GM12878 (cell line): ENCODE measurements around the gene NFATC2. TPM values are rescaled to one million over a fixed set of nuclear protein-coding genes. Genes with fewer than 3 reads are reported as not detected.

Source experiments
- ATAC-seq: fragments of 200-7000 bp; cut with Tn5 transposase; 3 replicates; pipeline ENCODE4 v1.9.1; 2020; ENCODE audit warnings: mild to moderate bottlenecking, moderate library complexity
- BruUV-seq: library from RNA; stranded (reverse); fragments of 400-500 nt; replicated peaks from 2 replicates; lab custom pipeline; 2021; lab: Mats Ljungman, UMichigan
- CTCF ChIA-PET: fragments of 300-600 bp; sonication (Branson Sonifier 250); formaldehyde crosslinking; extraction: SDS; loops from one replicate; lab custom pipeline; 2021; ENCODE audit warnings: inconsistent platforms; lab: Yijun Ruan, JAX
- POLR2A ChIA-PET: fragments of 350-600 bp; formaldehyde crosslinking; extraction: SDS; loops from one replicate; lab custom pipeline; 2021; ENCODE audit warnings: inconsistent platforms; lab: Charles Lee
- RAD21 ChIA-PET: fragments of 300-600 bp; sonication (Branson Sonifier 250); formaldehyde crosslinking; loops from one replicate; lab custom pipeline; 2023; ENCODE audit warnings: antibody characterized with exemption; ENCODE audit not compliant: unreplicated experiment; lab: Charles Lee
- SMC1A ChIA-PET: fragments of 300-600 bp; sonication (Branson Sonifier 250); formaldehyde crosslinking; loops from one replicate; lab custom pipeline; 2023; ENCODE audit not compliant: unreplicated experiment, uncharacterized antibody; lab: Charles Lee
- DNase-seq: peaks from one replicate; pipeline ENCODE4 v3.0.0-alpha.2; 2011; ENCODE audit warnings: low read depth, low spot score
- FAIRE-seq: peaks from 3 replicates; lab custom pipeline; 2011; peaks lifted over from hg19 to GRCh38; lab: Jason Lieb, UNC
- H2AFZ ChIP-seq: 2 replicates; pipeline ENCODE4 v1.6.0; 2011; ENCODE audit warnings: low read depth, low read length, control low read depth; ENCODE audit not compliant: control insufficient read depth
- H3K27ac ChIP-seq: 2 replicates; pipeline ENCODE4 v1.5.1; 2011; ENCODE audit warnings: control low read depth; ENCODE audit not compliant: control insufficient read depth, insufficient read depth
- H3K27me3 ChIP-seq, 2 experiments: replicated peaks in 1 of 2; 2 replicates each; pipeline versions ENCODE4 v1.6.0 to v1.6.1; 2011; ENCODE audit warnings: low read length in 1 of 2; ENCODE audit not compliant: control insufficient read depth in 2 of 2, insufficient read depth in 2 of 2
- H3K36me3 ChIP-seq, 2 experiments: 2 replicates each; pipeline ENCODE4 v1.5.1; 2011; ENCODE audit warnings: low read length in 1 of 2; ENCODE audit not compliant: control insufficient read depth in 2 of 2, insufficient read depth in 2 of 2
- H3K4me1 ChIP-seq: 2 replicates; pipeline ENCODE4 v1.6.1; 2011; ENCODE audit warnings: mild to moderate bottlenecking, low read length, moderate library complexity, mixed read lengths; ENCODE audit not compliant: control insufficient read depth, insufficient read depth
- H3K4me2 ChIP-seq: 2 replicates; pipeline ENCODE4 v1.6.0; 2011; ENCODE audit warnings: control low read depth; ENCODE audit not compliant: control insufficient read depth, insufficient read depth
- H3K4me3 ChIP-seq: fragments of 200-600 bp; sonication (generic); 2 replicates; pipeline ENCODE4 v1.5.1; 2016
- H3K79me2 ChIP-seq: 2 replicates; pipeline ENCODE4 v1.6.0; 2011; ENCODE audit warnings: low read length; ENCODE audit not compliant: control insufficient read depth, insufficient read depth
- H3K9ac ChIP-seq: 2 replicates; pipeline ENCODE4 v1.8.0; 2011; ENCODE audit warnings: low read length, control low read depth, mixed read lengths; ENCODE audit not compliant: control insufficient read depth, insufficient read depth
- H3K9me3 ChIP-seq: replicated peaks from 3 replicates; pipeline ENCODE4 v1.5.1; 2011; ENCODE audit warnings: mild to moderate bottlenecking, low read length; ENCODE audit not compliant: control insufficient read depth, insufficient read depth
- H4K20me1 ChIP-seq: 2 replicates; pipeline ENCODE4 v1.6.0; 2011; ENCODE audit not compliant: control insufficient read depth, insufficient read depth
- CREM ChIP-seq: IDR thresholded peaks from 2 replicates; pipeline ENCODE4 v1.6.1; 2014; ENCODE audit warnings: antibody characterized with exemption, low read depth
- FOXM1 ChIP-seq: IDR thresholded peaks from 2 replicates; pipeline ENCODE4 v1.6.1; 2012; ENCODE audit warnings: low read depth, mild to moderate bottlenecking, inconsistent platforms, low read length, moderate library complexity
- GATAD2B ChIP-seq: fragments of 450-650 bp; conservative IDR thresholded peaks from 2 replicates; pipeline ENCODE4 v1.6.1; 2017; ENCODE audit warnings: low read depth, mild to moderate bottlenecking, moderate library complexity
- IKZF1 ChIP-seq: fragments of 450-650 bp; conservative IDR thresholded peaks from 2 replicates; pipeline ENCODE4 v1.6.1; 2017; ENCODE audit warnings: antibody characterized with exemption, mild to moderate bottlenecking
- JUND ChIP-seq: IDR thresholded peaks from 2 replicates; pipeline ENCODE4 v1.6.1; 2012; ENCODE audit warnings: low read depth, mild to moderate bottlenecking, low read length, improper control_type of control experiment, moderate library complexity
- MTA2 ChIP-seq: fragments of 450-650 bp; IDR thresholded peaks from 2 replicates; pipeline ENCODE4 v1.6.1; 2016; ENCODE audit warnings: low read depth, mild to moderate bottlenecking, moderate library complexity
- NBN ChIP-seq: fragments of 450-650 bp; IDR thresholded peaks from 2 replicates; pipeline ENCODE4 v1.6.1; 2016
- POLR2AphosphoS5 ChIP-seq: IDR thresholded peaks from 2 replicates; pipeline ENCODE4 v1.6.1; 2011; ENCODE audit warnings: mild to moderate bottlenecking, low read length, inconsistent platforms
- POU2F2 ChIP-seq: IDR thresholded peaks from 3 replicates; pipeline ENCODE4 v1.6.1; 2011; ENCODE audit warnings: low read depth, mild to moderate bottlenecking, low read length, borderline replicate concordance
- RCOR1 ChIP-seq: conservative IDR thresholded peaks from 2 replicates; pipeline ENCODE4 v1.6.1; 2012; ENCODE audit warnings: low read depth, low read length, improper control_type of control experiment
- SPI1 ChIP-seq: IDR thresholded peaks from 2 replicates; pipeline ENCODE4 v1.6.1; 2011; ENCODE audit warnings: low read depth, mild to moderate bottlenecking, low read length, moderate library complexity, borderline replicate concordance; ENCODE audit not compliant: insufficient read depth
- SREBF1 ChIP-seq: IDR thresholded peaks from 2 replicates; pipeline ENCODE4 v1.6.1; 2012; ENCODE audit warnings: mild to moderate bottlenecking, low read length
- WGBS: methylation state at CpG from one replicate; pipeline ENCODE4 v1.1.6; 2016; ENCODE audit warnings: low lambda C conversion rate; ENCODE audit not compliant: insufficient replicate concordance, insufficient coverage; ENCODE audit errors: missing lambda C conversion rate; 5-methylcytosine and 5-hydroxymethylcytosine counted together
- in situ Hi-C: fragments of 300-500 bp; cut with MboI; formaldehyde crosslinking; loops from 9 replicates; pipeline ENCODE4 v1.14.3; 2018; ENCODE audit warnings: mixed read lengths
- intact Hi-C: fragments of 100-400 bp; cut with micrococcal nuclease; formaldehyde crosslinking; loops from one replicate; pipeline ENCODE4 v1.14.2; 2022; ENCODE audit not compliant: unreplicated experiment
- polyA plus RNA-seq, 11 experiments: library from polyadenylated mRNA; depleted of rRNA in 4 of 11; unstranded in 6 of 11; stranded (reverse) in 5 of 11; fragments of >200 nt; fragmentation: Nextera tagmentation in 4 of 11; fragmentation: Illumina TruSeq in 1 of 11; extraction: Ambion mirVana in 4 of 11; extraction: Trizol in 1 of 11; gene quantifications; 1 replicate in 1 of 11; 2 replicates in 10 of 11; pipeline versions ENCODE4 v1.2.1 to v1.2.3, GENCODE V29; 2011 to 2016; ENCODE audit warnings: inconsistent platforms in 2 of 11, missing spikeins in 2 of 11, low read depth in 1 of 11
- total RNA-seq, 4 experiments: library from RNA; depleted of rRNA in 3 of 4; stranded (reverse); fragments of >200 nt in 3 of 4; fragmentation: Illumina TruSeq in 1 of 4; extraction: Trizol in 1 of 4; gene quantifications; 2 replicates each; pipeline versions ENCODE4 v1.2.1 to v1.2.3, GENCODE V29; 2013 to 2021
- TF ChIP-seq, protein P1 (sequence below): IDR thresholded peaks from 2 replicates; pipeline ENCODE4 v1.6.1; 2012; ENCODE audit warnings: low read depth, low read length, improper control_type of control experiment
- TF ChIP-seq, protein P2 (sequence below): fragments of 450-650 bp; IDR thresholded peaks from 2 replicates; pipeline ENCODE4 v1.6.1; 2017; ENCODE audit warnings: mild to moderate bottlenecking
- TF ChIP-seq, protein P3 (sequence below): IDR thresholded peaks from 2 replicates; pipeline ENCODE4 v1.6.1; 2012; ENCODE audit warnings: mild to moderate bottlenecking, low read depth, low read length
- TF ChIP-seq, protein P4 (sequence below): IDR thresholded peaks from 2 replicates; pipeline ENCODE4 v1.6.1; 2011; ENCODE audit warnings: low read depth, mild to moderate bottlenecking, low read length, moderate library complexity, borderline replicate concordance; ENCODE audit errors: extremely low read depth
- TF ChIP-seq, protein P5 (sequence below): fragments of 450-650 bp; IDR thresholded peaks from 2 replicates; pipeline ENCODE4 v1.6.1; 2014; ENCODE audit warnings: mild to moderate bottlenecking

Gene NFATC2
- total and polyA plus RNA-seq, 10 of the 15 experiments (the other 5 are each of a cell fraction or from before 2014, with no cell fraction given), result 3.3 to 20.0 (median 7.3) TPM

DNA sequence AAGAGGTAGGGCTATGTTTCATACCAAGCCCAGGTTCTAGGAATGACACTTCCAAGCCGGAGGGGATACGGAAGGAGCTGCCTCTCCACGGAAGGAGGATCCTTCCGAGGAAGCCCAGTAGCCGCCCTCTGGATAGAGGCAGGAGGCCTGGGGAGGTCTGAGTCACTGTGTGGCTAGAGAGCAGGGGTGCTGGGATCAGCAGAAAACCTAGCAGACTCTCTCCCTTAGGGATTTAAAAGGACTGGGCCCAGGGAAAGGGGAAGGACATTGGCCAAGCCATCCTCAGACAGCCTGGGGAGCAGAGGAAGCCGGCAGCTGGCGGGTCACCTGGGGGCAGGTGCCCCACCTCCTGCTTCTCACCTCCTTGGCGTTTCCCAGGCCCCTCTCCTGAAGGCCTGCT, 36.6 kb upstream of the NFATC2 start:
- CTCF ChIA-PET, result no interaction called here
- POLR2A ChIA-PET, result no interaction called here

More for the DNA sequence above, 36.6 kb upstream of the NFATC2 start:
- TF ChIP-seq POU2F2 (no peak), JUND (no peak), SREBF1 (no peak), RCOR1 (no peak), NBN (no peak), SPI1 (no peak), FOXM1 (no peak), MTA2 (no peak), CREM (no peak), GATAD2B (no peak), IKZF1 (no peak), POLR2AphosphoS5 (no peak)
- TF ChIP-seq, protein P1, sequence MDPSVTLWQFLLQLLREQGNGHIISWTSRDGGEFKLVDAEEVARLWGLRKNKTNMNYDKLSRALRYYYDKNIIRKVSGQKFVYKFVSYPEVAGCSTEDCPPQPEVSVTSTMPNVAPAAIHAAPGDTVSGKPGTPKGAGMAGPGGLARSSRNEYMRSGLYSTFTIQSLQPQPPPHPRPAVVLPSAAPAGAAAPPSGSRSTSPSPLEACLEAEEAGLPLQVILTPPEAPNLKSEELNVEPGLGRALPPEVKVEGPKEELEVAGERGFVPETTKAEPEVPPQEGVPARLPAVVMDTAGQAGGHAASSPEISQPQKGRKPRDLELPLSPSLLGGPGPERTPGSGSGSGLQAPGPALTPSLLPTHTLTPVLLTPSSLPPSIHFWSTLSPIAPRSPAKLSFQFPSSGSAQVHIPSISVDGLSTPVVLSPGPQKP, result no peak
- TF ChIP-seq, protein P2, sequence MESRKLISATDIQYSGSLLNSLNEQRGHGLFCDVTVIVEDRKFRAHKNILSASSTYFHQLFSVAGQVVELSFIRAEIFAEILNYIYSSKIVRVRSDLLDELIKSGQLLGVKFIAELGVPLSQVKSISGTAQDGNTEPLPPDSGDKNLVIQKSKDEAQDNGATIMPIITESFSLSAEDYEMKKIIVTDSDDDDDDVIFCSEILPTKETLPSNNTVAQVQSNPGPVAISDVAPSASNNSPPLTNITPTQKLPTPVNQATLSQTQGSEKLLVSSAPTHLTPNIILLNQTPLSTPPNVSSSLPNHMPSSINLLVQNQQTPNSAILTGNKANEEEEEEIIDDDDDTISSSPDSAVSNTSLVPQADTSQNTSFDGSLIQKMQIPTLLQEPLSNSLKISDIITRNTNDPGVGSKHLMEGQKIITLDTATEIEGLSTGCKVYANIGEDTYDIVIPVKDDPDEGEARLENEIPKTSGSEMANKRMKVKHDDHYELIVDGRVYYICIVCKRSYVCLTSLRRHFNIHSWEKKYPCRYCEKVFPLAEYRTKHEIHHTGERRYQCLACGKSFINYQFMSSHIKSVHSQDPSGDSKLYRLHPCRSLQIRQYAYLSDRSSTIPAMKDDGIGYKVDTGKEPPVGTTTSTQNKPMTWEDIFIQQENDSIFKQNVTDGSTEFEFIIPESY, result no peak
- TF ChIP-seq, protein P3, sequence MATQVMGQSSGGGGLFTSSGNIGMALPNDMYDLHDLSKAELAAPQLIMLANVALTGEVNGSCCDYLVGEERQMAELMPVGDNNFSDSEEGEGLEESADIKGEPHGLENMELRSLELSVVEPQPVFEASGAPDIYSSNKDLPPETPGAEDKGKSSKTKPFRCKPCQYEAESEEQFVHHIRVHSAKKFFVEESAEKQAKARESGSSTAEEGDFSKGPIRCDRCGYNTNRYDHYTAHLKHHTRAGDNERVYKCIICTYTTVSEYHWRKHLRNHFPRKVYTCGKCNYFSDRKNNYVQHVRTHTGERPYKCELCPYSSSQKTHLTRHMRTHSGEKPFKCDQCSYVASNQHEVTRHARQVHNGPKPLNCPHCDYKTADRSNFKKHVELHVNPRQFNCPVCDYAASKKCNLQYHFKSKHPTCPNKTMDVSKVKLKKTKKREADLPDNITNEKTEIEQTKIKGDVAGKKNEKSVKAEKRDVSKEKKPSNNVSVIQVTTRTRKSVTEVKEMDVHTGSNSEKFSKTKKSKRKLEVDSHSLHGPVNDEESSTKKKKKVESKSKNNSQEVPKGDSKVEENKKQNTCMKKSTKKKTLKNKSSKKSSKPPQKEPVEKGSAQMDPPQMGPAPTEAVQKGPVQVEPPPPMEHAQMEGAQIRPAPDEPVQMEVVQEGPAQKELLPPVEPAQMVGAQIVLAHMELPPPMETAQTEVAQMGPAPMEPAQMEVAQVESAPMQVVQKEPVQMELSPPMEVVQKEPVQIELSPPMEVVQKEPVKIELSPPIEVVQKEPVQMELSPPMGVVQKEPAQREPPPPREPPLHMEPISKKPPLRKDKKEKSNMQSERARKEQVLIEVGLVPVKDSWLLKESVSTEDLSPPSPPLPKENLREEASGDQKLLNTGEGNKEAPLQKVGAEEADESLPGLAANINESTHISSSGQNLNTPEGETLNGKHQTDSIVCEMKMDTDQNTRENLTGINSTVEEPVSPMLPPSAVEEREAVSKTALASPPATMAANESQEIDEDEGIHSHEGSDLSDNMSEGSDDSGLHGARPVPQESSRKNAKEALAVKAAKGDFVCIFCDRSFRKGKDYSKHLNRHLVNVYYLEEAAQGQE, result no peak
- TF ChIP-seq, protein P4, sequence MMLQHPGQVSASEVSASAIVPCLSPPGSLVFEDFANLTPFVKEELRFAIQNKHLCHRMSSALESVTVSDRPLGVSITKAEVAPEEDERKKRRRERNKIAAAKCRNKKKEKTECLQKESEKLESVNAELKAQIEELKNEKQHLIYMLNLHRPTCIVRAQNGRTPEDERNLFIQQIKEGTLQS, result no peak
- TF ChIP-seq, protein P5, sequence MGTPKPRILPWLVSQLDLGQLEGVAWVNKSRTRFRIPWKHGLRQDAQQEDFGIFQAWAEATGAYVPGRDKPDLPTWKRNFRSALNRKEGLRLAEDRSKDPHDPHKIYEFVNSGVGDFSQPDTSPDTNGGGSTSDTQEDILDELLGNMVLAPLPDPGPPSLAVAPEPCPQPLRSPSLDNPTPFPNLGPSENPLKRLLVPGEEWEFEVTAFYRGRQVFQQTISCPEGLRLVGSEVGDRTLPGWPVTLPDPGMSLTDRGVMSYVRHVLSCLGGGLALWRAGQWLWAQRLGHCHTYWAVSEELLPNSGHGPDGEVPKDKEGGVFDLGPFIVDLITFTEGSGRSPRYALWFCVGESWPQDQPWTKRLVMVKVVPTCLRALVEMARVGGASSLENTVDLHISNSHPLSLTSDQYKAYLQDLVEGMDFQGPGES, result no peak
- Histone ChIP-seq H3K9ac (no peak overlapping the region), H4K20me1 (no peaks in the 10 kb centered on the region), H3K79me2 (no peaks in the 10 kb centered on the region), H3K4me1 (no peaks in the 10 kb centered on the region), H3K4me2 (no peak overlapping the region), H3K4me3 (no peak overlapping the region), H3K27ac (no peak overlapping the region), H3K27me3 (peaks cover 0 to 3% of the 10 kb centered on the region in 2 experiments; a peak in 2 of 4 replicates), H2AFZ (no peak overlapping the region), H3K9me3 (no peaks in the 10 kb centered on the region; the same call in 1 of the 3 replicates), H3K36me3 (no peaks in the 10 kb centered on the region)
- DNase-seq (no peak), ATAC-seq (no peak), FAIRE-seq (no peak)
- BruUV-seq, result no TSS peak
- SMC1A ChIA-PET, result no interaction called here
- RAD21 ChIA-PET, result no interaction called here
- in situ Hi-C loops, result no loop called here
- 39% methylated on average over 8 of the region's 8 CpGs for WGBS
- intact Hi-C loops, result no loop called here
